SK-N-SH (cell line): ENCODE measurements around the gene GRIN1. TPM values are rescaled to one million over a fixed set of nuclear protein-coding genes. Genes with fewer than 3 reads are reported as not detected.

ENCODE experiments used
- CTCF ChIA-PET: fragments of 300-600, 350-600 bp; formaldehyde crosslinking; extraction: SDS; loops from one replicate; lab custom pipeline; 2021; lab: Yijun Ruan, JAX
- POLR2A ChIA-PET: fragments of 350-600 bp; sonication (Branson Sonifier 250); formaldehyde crosslinking; extraction: SDS; loops from one replicate; lab custom pipeline; 2020; ENCODE audit warnings: antibody characterized with exemption, inconsistent platforms; lab: Yijun Ruan, JAX
- DNase-seq: peaks from one replicate; pipeline ENCODE4 v3.0.0; 2012
- H2AFZ ChIP-seq: fragments of 200-600 bp; sonication (generic); 2 replicates; pipeline ENCODE4 v1.8.1; 2016; ENCODE audit warnings: antibody characterized with exemption, mild to moderate bottlenecking, low read depth
- H3F3A ChIP-seq: fragments of 200-600 bp; sonication (generic); replicated peaks from 2 replicates; pipeline ENCODE3; 2016; ENCODE audit warnings: antibody characterized with exemption, mild to moderate bottlenecking; ENCODE audit not compliant: insufficient read depth
- H3K27ac ChIP-seq, 2 experiments: fragments of 200-500 bp in 1 of 2; fragments of 200-600 bp in 1 of 2; sonication (Bioruptor generic) in 1 of 2; sonication (generic), shearing (Covaris generic) in 1 of 2; 2 replicates each; pipeline versions ENCODE4 v1.5.1 to v1.6.1; 2014 to 2016; ENCODE audit warnings: low read depth in 2 of 2, inconsistent platforms in 1 of 2, low read length in 1 of 2, mild to moderate bottlenecking in 1 of 2, mixed read lengths in 1 of 2
- H3K27me3 ChIP-seq: fragments of 200-600 bp; sonication (generic), shearing (Covaris generic); 2 replicates; pipeline ENCODE4 v1.6.1; 2016; ENCODE audit warnings: mixed run types; ENCODE audit not compliant: insufficient read depth
- H3K36me3 ChIP-seq, 2 experiments: fragments of 200-500 bp in 1 of 2; fragments of 200-600 bp in 1 of 2; sonication (Bioruptor generic) in 1 of 2; sonication (generic) in 1 of 2; replicated peaks in 1 of 2; 2 replicates each; pipeline versions ENCODE3 to v1.5.1; 2014 to 2016; ENCODE audit warnings: low read length in 1 of 2, mild to moderate bottlenecking in 1 of 2; ENCODE audit not compliant: insufficient read depth in 2 of 2, control insufficient read depth in 1 of 2
- H3K4me1 ChIP-seq, 2 experiments: fragments of 200-500 bp in 1 of 2; fragments of 200-600 bp in 1 of 2; sonication (Bioruptor generic) in 1 of 2; sonication (generic), shearing (Covaris generic) in 1 of 2; 2 replicates each; pipeline versions ENCODE4 v1.5.1 to v1.6.1; 2014 to 2016; ENCODE audit warnings: low read depth in 1 of 2, low read length in 1 of 2, mixed run types in 1 of 2; ENCODE audit not compliant: insufficient read depth in 2 of 2, control insufficient read depth in 1 of 2
- H3K4me2 ChIP-seq: fragments of 200-600 bp; sonication (generic), shearing (Covaris generic); 2 replicates; pipeline ENCODE4 v1.6.1; 2017; ENCODE audit warnings: mixed run types
- H3K4me3 ChIP-seq, 2 experiments: fragments of 200-500 bp in 1 of 2; fragments of 200-600 bp in 1 of 2; sonication (Bioruptor generic) in 1 of 2; sonication (generic), shearing (Covaris generic) in 1 of 2; 2 replicates each; pipeline versions ENCODE4 v1.5.1 to v1.8.1; 2014 to 2016; ENCODE audit warnings: low read depth in 2 of 2, inconsistent platforms in 1 of 2, low read length in 1 of 2, mild to moderate bottlenecking in 1 of 2, mixed read lengths in 1 of 2, moderate library complexity in 1 of 2
- H3K79me2 ChIP-seq: fragments of 200-600 bp; sonication (generic); 2 replicates; pipeline ENCODE4 v1.8.1; 2017; ENCODE audit warnings: mild to moderate bottlenecking; ENCODE audit not compliant: insufficient read depth
- H3K9ac ChIP-seq: fragments of 200-600 bp; sonication (generic); 2 replicates; pipeline ENCODE4 v1.6.1; 2017; ENCODE audit warnings: mixed run types
- H3K9me2 ChIP-seq: fragments of 200-600 bp; sonication (generic); 2 replicates; pipeline ENCODE4 v1.6.1; 2017; ENCODE audit warnings: mixed run types
- H3K9me3 ChIP-seq: fragments of 200-600 bp; sonication (generic); 2 replicates; pipeline ENCODE4 v1.6.1; 2017; ENCODE audit warnings: mixed run types, mild to moderate bottlenecking, moderate library complexity
- H4K20me1 ChIP-seq: fragments of 200-600 bp; sonication (generic); 2 replicates; pipeline ENCODE4 v1.6.1; 2017; ENCODE audit warnings: mild to moderate bottlenecking, mixed run types; ENCODE audit not compliant: insufficient read depth
- CHD2 ChIP-seq: fragments of 150-350 bp; IDR thresholded peaks from 2 replicates; pipeline ENCODE4 v1.6.1; 2018; ENCODE audit warnings: low read length; ENCODE audit not compliant: partially characterized antibody
- CTCF ChIP-seq: fragments of 200-600 bp; sonication (generic); IDR thresholded peaks from 2 replicates; pipeline ENCODE4 v1.6.1; 2017; ENCODE audit warnings: antibody characterized with exemption, mild to moderate bottlenecking, moderate library complexity
- EZH2phosphoT487 ChIP-seq: fragments of 200-600 bp; sonication (generic); IDR thresholded peaks from 2 replicates; pipeline ENCODE4 v1.6.1; 2017; ENCODE audit warnings: low read depth, mixed run types, mild to moderate bottlenecking, antibody characterized with exemption, moderate library complexity, borderline replicate concordance
- FOSL2 ChIP-seq: IDR thresholded peaks from 2 replicates; pipeline ENCODE4 v1.4.0; 2012; ENCODE audit warnings: low read depth, mild to moderate bottlenecking, moderate library complexity, borderline replicate concordance
- FOXM1 ChIP-seq: IDR thresholded peaks from 2 replicates; pipeline ENCODE4 v1.4.0; 2012; ENCODE audit warnings: low read depth, mild to moderate bottlenecking
- GATA2 ChIP-seq: sonication (generic); formaldehyde crosslinking; IDR thresholded peaks from 2 replicates; pipeline ENCODE4 v1.5.0; 2020; ENCODE audit warnings: mild to moderate bottlenecking, missing genetic modification reagents
- IRF3 ChIP-seq: fragments of 150-350 bp; IDR thresholded peaks from 2 replicates; pipeline ENCODE4 v1.6.1; 2016; ENCODE audit warnings: mild to moderate bottlenecking, low read depth, low read length
- JUND ChIP-seq: IDR thresholded peaks from 2 replicates; pipeline ENCODE4 v1.4.0; 2012
- MAX ChIP-seq: IDR thresholded peaks from 2 replicates; pipeline ENCODE4 v1.4.0; 2012; ENCODE audit warnings: low read depth
- MEF2A ChIP-seq: IDR thresholded peaks from 2 replicates; pipeline ENCODE4 v1.4.0; 2012; ENCODE audit warnings: low read depth, borderline replicate concordance
- MXI1 ChIP-seq: IDR thresholded peaks from 2 replicates; pipeline ENCODE4 v1.6.1; 2012; ENCODE audit warnings: mild to moderate bottlenecking, low read depth, low read length, improper control_type of control experiment
- NFIC ChIP-seq: IDR thresholded peaks from 2 replicates; pipeline ENCODE4 v1.4.0; 2012; ENCODE audit warnings: borderline replicate concordance
- POLR2AphosphoS5 ChIP-seq: IDR thresholded peaks from 2 replicates; pipeline ENCODE4 v1.6.1; 2012; ENCODE audit warnings: low read depth, low read length
- RFX5 ChIP-seq: IDR thresholded peaks from 2 replicates; pipeline ENCODE4 v1.6.1; 2012; ENCODE audit warnings: mild to moderate bottlenecking, improper control_type of control experiment, low read length
- RXRA ChIP-seq: IDR thresholded peaks from 2 replicates; pipeline ENCODE4 v1.4.0; 2012; ENCODE audit warnings: low read depth, mild to moderate bottlenecking, borderline replicate concordance
- SIN3A ChIP-seq: IDR thresholded peaks from 2 replicates; pipeline ENCODE4 v1.6.1; 2012; ENCODE audit warnings: low read depth, mild to moderate bottlenecking, low read length, moderate library complexity, borderline replicate concordance
- SMC3 ChIP-seq: IDR thresholded peaks from 2 replicates; pipeline ENCODE4 v1.6.1; 2012; ENCODE audit warnings: low read depth, low read length, improper control_type of control experiment
- TAF1 ChIP-seq: IDR thresholded peaks from 2 replicates; pipeline ENCODE4 v1.6.1; 2012; ENCODE audit warnings: low read depth, mild to moderate bottlenecking, low read length, moderate library complexity, borderline replicate concordance
- TEAD4 ChIP-seq: IDR thresholded peaks from 2 replicates; pipeline ENCODE4 v1.4.0; 2012; ENCODE audit warnings: mild to moderate bottlenecking, borderline replicate concordance; ENCODE audit not compliant: insufficient read depth
- YY1 ChIP-seq: IDR thresholded peaks from 2 replicates; pipeline ENCODE4 v1.4.0; 2012; ENCODE audit warnings: low read depth, mild to moderate bottlenecking
- ZBTB33 ChIP-seq: IDR thresholded peaks from 2 replicates; pipeline ENCODE4 v1.4.0; 2012; ENCODE audit warnings: low read depth, borderline replicate concordance
- WGBS: methylation state at CpG from one replicate; pipeline ENCODE4 v1.1.6; 2017; ENCODE audit warnings: low lambda C conversion rate; 5-methylcytosine and 5-hydroxymethylcytosine counted together
- polyA plus RNA-seq, 3 experiments: library from polyadenylated mRNA; depleted of rRNA; stranded (reverse); fragments of >200 nt; gene quantifications; 2 replicates each; pipeline ENCODE4 v1.2.3, GENCODE V29; 2012

GRIN1 gene
- polyA plus RNA-seq, 1 of the 3 experiments (the other 2 are of a cell fraction), result not detected

GRCh38 chr9:137164370-137165249 is 25.7 kb downstream of the GRIN1 start:
- H3K9ac ChIP-seq, result no peak overlapping the region
- CTCF ChIA-PET, result no interaction called here
- TF ChIP-seq CHD2 (no peak), RFX5 (no peak), EZH2phosphoT487 (no peak)
- H3K79me2 ChIP-seq, result no peaks in the 10 kb centered on the region
- no peaks in the 10 kb centered on the region for H3K9me3 ChIP-seq
- H3K4me3 ChIP-seq, result no peak overlapping the region
- no peak overlapping the region for H3K4me2 ChIP-seq
- no peaks in the 10 kb centered on the region for H3F3A ChIP-seq
- peaks cover 0 to 3% of the 10 kb centered on the region in 2 experiments; a peak in 1 of 4 replicates for H3K4me1 ChIP-seq
- H3K27me3 ChIP-seq, result peaks cover 30% of the 10 kb centered on the region
- POLR2A ChIA-PET, result no interaction called here
- no peak for DNase-seq
- no peaks in the 10 kb centered on the region for H4K20me1 ChIP-seq
- H3K36me3 ChIP-seq, result no peaks in the 10 kb centered on the region
- H3K27ac ChIP-seq, result no peak overlapping the region
- H2AFZ ChIP-seq, result no peak overlapping the region
- no peaks in the 10 kb centered on the region for H3K9me2 ChIP-seq
- 80% methylated on average over 30 of the region's 34 CpGs for WGBS

GRCh38 chr9:137165250-137165836 is 26.4 kb downstream of the GRIN1 start:
- TF ChIP-seq CTCF (no peak), GATA2 (CRISPR knock-in tag) (no peak), EZH2phosphoT487 (no peak), RXRA (no peak), TAF1 (no peak), NFIC (no peak), MXI1 (no peak), FOXM1 (no peak), SIN3A (no peak), ZBTB33 (no peak), JUND (no peak), IRF3 (no peak), SMC3 (no peak), FOSL2 (no peak), RFX5 (no peak), YY1 (no peak), TEAD4 (no peak), MEF2A (no peak), POLR2AphosphoS5 (no peak), MAX (no peak)
- TF ChIP-seq, all 33 proteins: peak for 0
- Histone ChIP-seq H3K4me3 (no peak overlapping the region), H3K79me2 (no peaks in the 10 kb centered on the region), H4K20me1 (no peaks in the 10 kb centered on the region), H3K36me3 (no peaks in the 10 kb centered on the region), H3K4me2 (no peak overlapping the region), H3K27ac (no peak overlapping the region), H3K4me1 (peaks cover 0 to 4% of the 10 kb centered on the region in 2 experiments; a peak in 1 of 4 replicates), H3K9me2 (no peaks in the 10 kb centered on the region), H2AFZ (no peak overlapping the region), H3K9ac (no peak overlapping the region), H3K27me3 (peaks cover 37% of the 10 kb centered on the region), H3K9me3 (no peaks in the 10 kb centered on the region), H3F3A (no peaks in the 10 kb centered on the region)
- POLR2A ChIA-PET, result no interaction called here
- CTCF ChIA-PET, result no interaction called here
- no peak for DNase-seq
- 83% methylated on average over 29 of the region's 32 CpGs for whole genome bisulfite sequencing
